Activated T-helper 1 cell treated with Interleukin-2 at 50 U/mL for 16 hours (primary cell): Measurements from ENCODE around the gene SVIP.

ENCODE experiments used
- DNase-seq: peaks from one replicate; pipeline ENCODE4 v3.0.0-alpha.2; 2020; ENCODE audit warnings: low read depth

The SVIP gene, protein sequence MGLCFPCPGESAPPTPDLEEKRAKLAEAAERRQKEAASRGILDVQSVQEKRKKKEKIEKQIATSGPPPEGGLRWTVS

DNA sequence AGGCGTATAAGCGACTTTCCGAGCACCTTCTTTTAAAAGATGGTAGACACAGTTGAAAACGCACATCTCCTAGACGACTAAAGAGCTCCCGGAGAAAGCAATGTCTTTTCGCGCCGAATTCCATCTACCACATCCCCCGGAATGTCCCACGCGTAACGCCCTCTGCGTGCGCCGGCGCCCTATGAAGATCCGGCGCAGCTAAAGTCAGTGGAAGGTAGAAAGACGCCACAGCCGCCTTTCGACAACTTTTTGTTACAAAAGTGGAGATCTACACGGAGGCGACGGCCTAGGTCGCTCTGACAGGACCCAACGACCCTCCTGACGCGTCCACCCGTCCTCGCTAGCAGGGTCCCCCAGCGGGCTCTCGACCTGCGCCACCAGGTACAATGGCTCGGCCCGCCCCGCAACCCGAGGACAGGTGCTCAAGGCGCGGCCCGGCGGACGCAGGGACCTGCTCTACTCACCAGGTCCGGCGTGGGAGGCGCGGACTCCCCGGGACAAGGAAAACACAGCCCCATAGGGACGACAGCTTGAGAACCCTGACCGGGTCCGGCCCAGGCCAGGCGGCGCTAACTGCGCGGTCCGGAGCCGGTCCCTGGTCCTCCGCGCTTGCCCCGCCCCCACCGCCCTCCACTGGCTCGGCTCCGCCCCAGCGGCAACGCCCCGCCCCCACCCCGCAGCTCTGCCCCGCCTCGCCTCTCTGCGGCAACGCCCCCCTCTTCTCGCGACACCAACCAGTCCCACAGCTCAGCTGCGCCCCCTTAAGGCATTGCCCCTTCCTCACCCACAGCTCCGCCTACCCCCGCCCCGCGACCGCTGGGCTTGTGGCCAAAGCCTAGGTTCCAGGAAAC is at the start of gene SVIP:
SVIP (minus strand) TSS at position 571 of the 851 bp plus-strand sequence; CDS start at position 518, 53 bp downstream.
- DNase-seq: peak; percentile 87

DNA sequence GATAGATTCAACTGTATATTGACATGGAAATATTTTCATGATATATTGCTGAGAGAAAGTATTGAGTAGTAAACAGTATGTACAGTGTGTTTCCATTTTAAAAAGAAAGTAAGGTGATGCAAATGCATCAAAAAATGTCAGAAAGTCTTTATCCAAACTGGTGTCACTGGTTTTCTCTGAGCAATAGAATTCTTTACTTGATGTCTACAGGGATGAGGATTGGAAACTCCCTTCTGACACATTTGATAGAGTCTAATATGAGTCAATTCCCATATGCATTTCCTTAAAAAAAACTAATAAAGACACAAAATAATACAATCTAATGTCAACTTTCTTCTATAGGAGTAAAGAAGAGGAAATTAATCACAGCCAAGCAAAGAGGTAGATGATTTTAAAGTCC is 49.0 kb upstream of the SVIP start:
- no peak for DNase-seq

GRCh38 chr11:22878039-22878438 is 48.4 kb upstream of the SVIP start:
- no peak for DNase-seq

GRCh38 chr11:22875869-22876473 is 46.4 kb upstream of the SVIP start:
- DNase-seq: no peak

DNA sequence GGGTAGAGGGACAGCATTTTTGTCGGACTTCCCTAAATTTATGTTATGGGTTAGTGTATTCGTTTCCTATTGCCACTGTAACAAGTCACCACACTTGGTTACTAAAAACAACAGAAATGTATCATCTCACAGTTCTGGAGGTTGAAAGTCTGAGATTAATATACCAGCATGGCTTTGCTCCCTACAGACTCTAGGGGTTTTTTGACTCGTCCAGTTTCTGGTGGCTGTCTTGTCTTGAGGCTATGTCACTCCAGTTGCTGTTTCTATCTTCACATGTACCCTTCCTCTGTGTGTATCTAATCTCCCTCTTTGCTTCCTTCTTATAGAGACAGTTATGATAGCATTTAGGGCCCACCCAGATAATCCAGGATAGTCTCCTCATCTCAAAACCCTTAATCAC is 39.7 kb upstream of the SVIP start:
- no peak for DNase-seq

DNA sequence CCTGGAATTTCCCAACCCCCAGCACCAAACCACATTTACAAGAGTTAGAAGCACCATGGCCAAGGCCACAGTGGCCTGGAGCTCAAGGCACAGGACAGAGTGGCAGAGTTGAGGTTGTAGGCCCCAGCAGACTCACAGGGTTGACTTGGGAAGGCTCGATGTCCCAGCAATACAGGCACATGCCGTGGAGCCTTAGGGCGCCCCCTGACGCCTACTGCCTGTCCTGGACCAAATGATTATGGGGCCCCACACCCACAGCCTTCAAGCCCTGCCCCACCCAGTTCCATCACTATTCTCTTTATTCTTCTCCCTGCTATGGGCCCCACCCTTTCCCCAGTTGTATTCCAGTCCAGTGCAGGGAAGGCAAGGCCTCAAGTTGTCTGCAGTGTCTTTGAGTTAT is 30.6 kb upstream of the SVIP start, which contains the start of gene CCDC179:
CCDC179 (minus strand) TSS at position 234 of the 400 bp plus-strand sequence; CDS start at position 181, 53 bp downstream.
- no peak for DNase-seq

- no peak for DNase-seq
Observed at GRCh38 chr11:22859756-22860155, 30.2 kb upstream of the SVIP start.

- no peak for DNase-seq
Observed at GRCh38 chr11:22851477-22851876, 21.9 kb upstream of the SVIP start.

GRCh38 chr11:22846726-22847125 is 17.1 kb upstream of the SVIP start:
- DNase-seq: no peak

- DNase-seq: no peak
Observed at GRCh38 chr11:22832315-22833015, 2.9 kb upstream of the SVIP start.

DNA sequence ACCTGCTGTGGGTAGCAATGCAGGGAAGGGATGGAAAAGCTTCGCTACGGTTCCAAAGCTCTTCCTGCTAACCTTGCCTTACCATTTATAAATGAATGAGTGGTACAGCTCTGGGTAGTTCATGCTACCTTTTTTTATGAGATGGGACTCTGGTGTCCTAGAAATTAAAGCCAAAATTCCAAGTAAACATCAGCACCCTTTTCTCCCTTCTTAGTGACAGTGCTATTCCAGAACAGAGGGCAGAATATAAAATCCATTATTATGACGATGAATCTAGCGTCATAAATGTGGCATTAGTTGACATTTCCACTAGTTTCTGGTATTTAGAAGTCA is 447 bp upstream of the SVIP start:
- DNase-seq: no peak

GRCh38 chr11:22828373-22828772 is 1.2 kb downstream of the SVIP start:
- no peak for DNase-seq

- DNase-seq: no peak
Observed at GRCh38 chr11:22822203-22822602, 7.4 kb downstream of the SVIP start.

- DNase-seq: no peak
Observed at GRCh38 chr11:22809893-22810292, 19.7 kb downstream of the SVIP start.

DNA sequence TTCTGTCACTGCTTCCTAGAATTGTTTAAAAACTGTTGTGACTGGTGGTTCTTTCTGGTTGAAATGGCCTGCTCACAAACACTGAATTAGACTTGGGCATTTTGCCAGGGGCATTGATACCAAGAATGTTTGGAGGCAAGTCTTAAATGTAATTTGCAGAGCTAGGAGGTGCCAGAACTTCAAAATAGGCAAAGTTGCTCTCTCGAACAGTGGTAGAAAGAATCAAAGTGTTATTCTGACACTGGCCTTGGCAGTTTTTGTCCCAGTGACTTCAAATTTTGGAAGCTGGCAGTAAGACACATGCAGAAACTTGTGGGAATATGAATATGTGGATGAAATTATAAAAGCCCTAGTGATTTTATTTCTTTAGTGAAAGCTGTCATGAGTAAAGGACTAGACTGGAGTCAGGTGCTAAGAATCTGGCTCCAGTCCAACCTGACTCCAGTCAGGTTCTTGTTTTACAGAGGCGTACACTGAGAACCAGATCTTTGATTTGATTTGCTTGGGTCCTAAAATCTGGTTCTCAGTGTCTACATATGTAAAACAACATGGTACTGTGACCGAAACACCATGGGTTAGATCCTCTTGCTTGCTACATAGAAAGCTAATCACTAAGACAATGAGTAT is 20.9 kb downstream of the SVIP start:
- no peak for DNase-seq

DNA sequence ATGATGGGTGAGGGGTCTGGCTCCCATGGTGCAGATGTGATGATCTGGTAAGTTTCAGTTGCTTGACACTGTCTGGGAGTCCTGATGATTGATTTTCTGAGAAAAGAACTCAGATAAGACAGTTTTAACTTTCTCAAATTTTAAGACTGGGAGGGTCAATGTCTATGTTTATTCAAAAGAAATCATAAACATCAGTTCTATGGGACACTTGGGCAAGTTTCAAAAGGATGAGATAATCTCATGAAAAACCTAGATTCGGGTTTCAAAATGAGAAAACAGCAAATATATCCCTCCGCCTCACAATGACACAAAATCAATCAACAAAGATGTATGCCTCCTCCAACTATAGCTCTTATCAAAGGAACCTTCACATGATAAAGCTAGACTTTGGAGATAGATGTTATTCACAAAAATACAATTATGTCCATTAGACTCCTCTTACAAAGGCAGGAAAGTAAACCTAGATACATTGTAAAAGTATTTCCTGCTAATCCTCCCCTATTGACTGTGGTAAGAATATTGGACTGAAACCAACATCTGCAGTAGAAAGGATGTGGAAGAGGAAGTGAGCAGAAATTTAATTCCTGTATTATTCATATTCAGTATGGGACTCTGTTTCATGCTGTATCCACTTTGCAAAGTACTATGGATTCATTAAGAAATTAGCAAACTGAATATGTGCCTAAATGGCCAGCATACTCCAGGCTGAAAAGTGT is 21.6 kb downstream of the SVIP start:
- DNase-seq: no peak

DNA sequence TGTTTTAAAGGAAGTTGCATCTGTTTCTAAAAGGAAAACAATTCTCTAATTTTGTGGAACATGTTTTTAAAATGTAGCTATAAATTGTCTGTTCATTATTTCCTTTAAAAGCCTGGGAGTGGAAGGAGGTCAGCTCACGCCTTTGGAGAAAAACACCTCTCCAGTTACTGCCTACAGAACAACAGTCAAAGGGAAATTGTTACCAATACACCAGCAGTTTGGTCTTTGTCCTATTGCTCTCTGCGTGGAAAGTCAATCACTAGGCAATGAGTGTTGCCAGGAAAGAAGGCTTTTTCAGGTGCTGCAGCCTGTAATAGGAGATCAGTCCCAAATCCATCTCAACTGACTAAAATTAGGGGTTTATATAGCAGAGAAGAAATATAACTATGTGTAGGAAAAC is 22.2 kb downstream of the SVIP start:
- DNase-seq: no peak

- DNase-seq: no peak
Observed at GRCh38 chr11:22802861-22803260, 26.7 kb downstream of the SVIP start.

GRCh38 chr11:22800482-22800881 is 29.1 kb downstream of the SVIP start:
- DNase-seq: no peak

DNA sequence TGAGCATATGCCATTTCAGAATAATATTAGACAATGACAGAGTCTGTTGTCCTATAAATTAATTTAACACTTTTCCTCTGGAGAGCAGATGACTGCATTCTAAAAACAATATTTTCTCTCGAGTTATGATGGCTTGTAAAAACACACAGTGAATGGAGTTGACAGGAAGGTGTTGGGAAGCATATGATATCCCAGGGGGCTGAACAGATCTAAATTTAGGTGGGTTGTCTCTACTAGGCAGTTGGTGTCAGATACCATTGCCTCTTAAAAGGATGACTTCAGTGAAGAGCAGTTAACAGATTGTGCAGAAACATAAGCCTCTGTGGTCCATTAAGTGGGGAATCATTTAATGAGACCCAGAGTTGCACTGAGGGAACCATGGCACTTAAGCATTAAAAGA is 30.7 kb downstream of the SVIP start:
- no peak for DNase-seq

DNA sequence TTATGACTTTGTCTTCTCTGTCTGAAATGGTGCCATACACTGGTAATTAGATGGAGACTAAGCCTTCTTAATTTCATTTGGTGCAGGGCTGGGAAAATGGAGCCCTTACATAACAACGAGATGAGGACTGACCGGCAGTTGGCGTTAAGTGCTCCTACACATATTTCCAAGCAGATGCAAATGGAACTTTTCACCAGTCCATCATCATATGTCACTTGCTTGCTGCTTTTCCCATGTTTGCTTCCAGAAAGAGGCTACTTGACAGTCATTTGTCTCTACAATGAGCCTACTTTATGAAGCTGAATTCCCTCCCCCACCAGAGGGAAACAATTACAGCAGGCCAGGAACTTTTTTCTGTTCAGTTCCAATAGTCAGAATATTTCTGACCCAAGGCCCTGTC is 32.6 kb downstream of the SVIP start:
- no peak for DNase-seq

DNA sequence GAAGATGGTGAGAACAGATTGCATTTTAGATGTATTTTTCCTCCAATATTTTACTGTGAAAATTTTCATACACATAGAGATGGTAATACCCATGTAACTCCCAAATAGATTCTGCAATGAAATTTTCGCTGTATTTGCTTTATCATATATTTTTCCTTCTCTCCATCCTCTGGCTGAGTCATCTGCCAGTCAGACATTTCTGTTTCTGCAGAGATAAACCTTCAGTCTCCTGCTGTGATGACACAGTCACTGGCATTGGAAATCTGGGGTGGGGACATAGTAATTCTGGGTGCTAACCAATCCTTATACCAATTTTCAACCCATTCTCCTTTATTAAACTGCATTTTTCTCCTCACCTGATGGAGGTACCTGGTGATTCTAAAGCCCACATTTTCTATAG is 33.7 kb downstream of the SVIP start:
- DNase-seq: no peak
